HepG2 (cell line): ENCODE results near the gene ZDHHC18. TPM values are rescaled to one million over a fixed set of nuclear protein-coding genes. Genes with fewer than 3 reads are reported as not detected.

Experiments
- AGO2 ChIP-seq: fragments of 200-400 bp; formaldehyde crosslinking; optimal IDR thresholded peaks from 2 replicates; pipeline ENCODE3; 2017; ENCODE audit warnings: mild to moderate bottlenecking, low read depth, low read length, moderate library complexity
- FIP1L1 ChIP-seq: fragments of 200-400 bp; formaldehyde crosslinking; IDR thresholded peaks from 2 replicates; pipeline ENCODE4 v1.6.1; 2018; ENCODE audit warnings: low read depth, mild to moderate bottlenecking, low read length, moderate library complexity, borderline replicate concordance; ENCODE audit not compliant: insufficient read depth
- HHEX ChIP-seq: IDR thresholded peaks from 2 replicates; pipeline ENCODE4 v1.6.1; 2016; ENCODE audit warnings: control low read depth
- HOXD1 ChIP-seq: sonication (generic); formaldehyde crosslinking; IDR thresholded peaks from 2 replicates; pipeline ENCODE4 v1.5.0; 2020; ENCODE audit warnings: missing genetic modification reagents
- KLF9 ChIP-seq: IDR thresholded peaks from 2 replicates; pipeline ENCODE4 v1.6.1; 2016; ENCODE audit warnings: low read depth
- MED1 ChIP-seq: sonication (generic); formaldehyde crosslinking; IDR thresholded peaks from 2 replicates; pipeline ENCODE4 v1.4.0; 2020; ENCODE audit warnings: missing genetic modification reagents
- MTERF4 ChIP-seq: sonication (generic); formaldehyde crosslinking; IDR thresholded peaks from 2 replicates; pipeline ENCODE4 v1.8.0; 2023; ENCODE audit warnings: mild to moderate bottlenecking, missing genetic modification reagents
- MTF2 ChIP-seq: sonication (generic); formaldehyde crosslinking; IDR thresholded peaks from 2 replicates; pipeline ENCODE4 v1.5.0; 2020; ENCODE audit warnings: missing genetic modification reagents, borderline replicate concordance
- PAF1 ChIP-seq: IDR thresholded peaks from 2 replicates; pipeline ENCODE4 v1.6.1; 2016; ENCODE audit warnings: missing genetic modification reagents, missing compliant biosample characterization
- SALL1 ChIP-seq: sonication (generic); formaldehyde crosslinking; IDR thresholded peaks from 2 replicates; pipeline ENCODE4 v1.8.0; 2022; ENCODE audit warnings: mild to moderate bottlenecking, missing genetic modification reagents
- SCMH1 ChIP-seq: sonication (generic); formaldehyde crosslinking; IDR thresholded peaks from 2 replicates; pipeline ENCODE4 v1.9.0; 2021; ENCODE audit warnings: missing genetic modification reagents, mild to moderate bottlenecking, borderline replicate concordance
- SIN3B ChIP-seq: fragments of 150-350 bp; IDR thresholded peaks from 2 replicates; pipeline ENCODE4 v1.6.1; 2014; ENCODE audit warnings: low read length
- STAT6 ChIP-seq: sonication (generic); formaldehyde crosslinking; IDR thresholded peaks from 2 replicates; pipeline ENCODE4 v1.4.0; 2020; ENCODE audit warnings: missing genetic modification reagents, mild to moderate bottlenecking, borderline replicate concordance
- TRIM22 ChIP-seq: fragments of 450-650 bp; IDR thresholded peaks from 2 replicates; pipeline ENCODE4 v1.6.1; 2017
- ZFP36 ChIP-seq: fragments of 150-350 bp; IDR thresholded peaks from 2 replicates; pipeline ENCODE4 v1.6.1; 2018; ENCODE audit warnings: borderline replicate concordance, low read length, low read depth; ENCODE audit not compliant: partially characterized antibody
- ZFP62 ChIP-seq: sonication (generic); formaldehyde crosslinking; IDR thresholded peaks from 2 replicates; pipeline ENCODE4 v1.4.0; 2020; ENCODE audit warnings: missing genetic modification reagents
- ZKSCAN5 ChIP-seq: sonication (generic); formaldehyde crosslinking; IDR thresholded peaks from 2 replicates; pipeline ENCODE4 v1.5.1; 2020; ENCODE audit warnings: mild to moderate bottlenecking, missing genetic modification reagents
- ZNF296 ChIP-seq: sonication (generic); formaldehyde crosslinking; conservative IDR thresholded peaks from 2 replicates; pipeline ENCODE4 v1.5.0; 2020; ENCODE audit warnings: mild to moderate bottlenecking, missing genetic modification reagents
- ZNF343 ChIP-seq: sonication (generic); formaldehyde crosslinking; IDR thresholded peaks from 2 replicates; pipeline ENCODE4 v1.4.0; 2020; ENCODE audit warnings: mild to moderate bottlenecking, missing genetic modification reagents
- ZNF354B ChIP-seq: sonication (generic); formaldehyde crosslinking; IDR thresholded peaks from 2 replicates; pipeline ENCODE4 v1.8.0; 2022; ENCODE audit warnings: mild to moderate bottlenecking, missing genetic modification reagents
- ZNF382 ChIP-seq: sonication (generic); formaldehyde crosslinking; IDR thresholded peaks from 2 replicates; pipeline ENCODE4 v1.5.0; 2020; ENCODE audit warnings: missing genetic modification reagents, mild to moderate bottlenecking, borderline replicate concordance
- ZNF441 ChIP-seq: sonication (generic); formaldehyde crosslinking; IDR thresholded peaks from 2 replicates; pipeline ENCODE4 v1.7.0; 2021; ENCODE audit warnings: missing genetic modification reagents, borderline replicate concordance
- ZNF513 ChIP-seq: sonication (generic); formaldehyde crosslinking; conservative IDR thresholded peaks from 2 replicates; pipeline ENCODE4 v1.5.0; 2020; ENCODE audit warnings: missing genetic modification reagents
- ZNF563 ChIP-seq: sonication (generic); formaldehyde crosslinking; IDR thresholded peaks from 2 replicates; pipeline ENCODE4 v1.8.0; 2022; ENCODE audit warnings: mild to moderate bottlenecking, moderate library complexity, missing genetic modification reagents
- ZNF615 ChIP-seq: sonication (generic); formaldehyde crosslinking; IDR thresholded peaks from 2 replicates; pipeline ENCODE4 v1.5.0; 2020; ENCODE audit warnings: mild to moderate bottlenecking, missing genetic modification reagents, borderline replicate concordance
- polyA plus RNA-seq, 8 experiments: library from polyadenylated mRNA; depleted of rRNA in 3 of 8; stranded (reverse) in 7 of 8; unstranded in 1 of 8; fragments of >200 nt; fragmentation: Illumina TruSeq in 4 of 8; extraction: Trizol in 4 of 8; gene quantifications; 2 replicates each; pipeline versions ENCODE4 v1.2.1 to v1.2.3, GENCODE V29; 2011 to 2016; ENCODE audit warnings: low read depth in 4 of 8, missing spikeins in 1 of 8, mixed read lengths in 1 of 8; ENCODE audit not compliant: insufficient read depth in 1 of 8
- total RNA-seq, 5 experiments: library from RNA; depleted of rRNA; stranded (reverse); fragments of >200 nt; fragmentation: Illumina TruSeq; extraction: Trizol; gene quantifications; 2 replicates each; pipeline ENCODE4 v1.2.3, GENCODE V29; 2016; ENCODE audit warnings: low read depth in 1 of 5

ZDHHC18 gene
- total and polyA plus RNA-seq, 2 of the 13 experiments (the other 11 are each of a cell fraction or from before 2014, with no cell fraction given): 13.2 to 35.3 TPM

- TF ChIP-seq ZNF354B (CRISPR knock-in tag) (no peak), FIP1L1 (no peak), SALL1 (CRISPR knock-in tag) (peak; percentile 76), MED1 (no peak), MTERF4 (CRISPR knock-in tag) (peak; percentile 71), SCMH1 (CRISPR knock-in tag) (no peak), KLF9 (CRISPR knock-in tag) (no peak), HHEX (CRISPR knock-in tag) (no peak), TRIM22 (no peak), ZKSCAN5 (CRISPR knock-in tag) (no peak), ZNF441 (no peak), ZFP62 (CRISPR knock-in tag) (no peak), PAF1 (CRISPR knock-in tag) (no peak), ZNF343 (CRISPR knock-in tag) (no peak; the same call in 1 of the 2 replicates), ZNF296 (CRISPR knock-in tag) (no peak), ZNF615 (CRISPR knock-in tag) (no peak), ZNF382 (CRISPR knock-in tag) (no peak), STAT6 (no peak), HOXD1 (CRISPR knock-in tag) (peak; percentile 57), ZNF563 (CRISPR knock-in tag) (peak; percentile 75), SIN3B (no peak), ZNF513 (no peak), ZFP36 (no peak), AGO2 (peak; percentile 57), MTF2 (no peak)
These were observed 38.4 kb downstream of the ZDHHC18 start (continued) for GRCh38 chr1:26864610-26865480.
